Muscle of leg (tissue), 11 donors: ENCODE results near the gene SIRT3. TPM values are rescaled to one million over a fixed set of nuclear protein-coding genes. Genes with fewer than 3 reads are reported as not detected.
"Not testable (repeated sequence)": the region's sequence is repeated elsewhere in the genome, so short reads cannot be mapped to it uniquely, and the experiment has no call there.

Experiments
- DNase-seq: peaks from one replicate; pipeline ENCODE4 v3.0.0; 2013
- H3K27ac ChIP-seq: one replicate; pipeline ENCODE4 v1.5.1; 2013; ENCODE audit warnings: mild to moderate bottlenecking, low read length, control low read depth
- H3K27me3 ChIP-seq: one replicate; pipeline ENCODE4 v1.6.1; 2013; ENCODE audit warnings: low read length; ENCODE audit not compliant: control insufficient read depth, insufficient read depth
- H3K36me3 ChIP-seq: one replicate; pipeline ENCODE4 v1.6.1; 2013; ENCODE audit warnings: low read length; ENCODE audit not compliant: control insufficient read depth, insufficient read depth
- H3K4me1 ChIP-seq: one replicate; pipeline ENCODE4 v1.6.1; 2013; ENCODE audit warnings: low read length; ENCODE audit not compliant: control insufficient read depth, insufficient read depth
- H3K4me3 ChIP-seq: one replicate; pipeline ENCODE4 v1.5.1; 2013; ENCODE audit warnings: low read length, control low read depth
- H3K9me3 ChIP-seq: replicated peaks from 2 replicates; pipeline ENCODE4 v1.6.1; 2013; ENCODE audit warnings: low read depth, low read length; ENCODE audit not compliant: control insufficient read depth
- WGBS: methylation state at CpG from one replicate; pipeline ENCODE4 v1.1.5; 2013; ENCODE audit warnings: missing lambda C conversion rate; ENCODE audit not compliant: insufficient coverage; 5-methylcytosine and 5-hydroxymethylcytosine counted together
- polyA plus RNA-seq, 8 donors: library from polyadenylated mRNA; unstranded; fragments of 120-200 nt; gene quantifications; one replicate each; pipeline versions ENCODE4 v1.2.1 to v1.2.3, GENCODE V29; 2013; ENCODE audit warnings: inconsistent platforms in 1 of 8, low replicate concordance in 1 of 8; ENCODE audit not compliant: insufficient read length in 8 of 8, insufficient read depth in 1 of 8
- total RNA-seq: library from RNA; stranded (reverse); fragments of 120-200 nt; gene quantifications from one replicate; pipeline ENCODE4 v1.2.4, GENCODE V29; 2013

Gene SIRT3
- total and polyA plus RNA-seq, 9 donors, result 13.7 to 27.1 (median 23.8) TPM

GRCh38 chr11:227824-228379 is 8.2 kb downstream of the SIRT3 start:
- H3K27me3 ChIP-seq, result no peaks in the 10 kb centered on the region
- no peak for DNase-seq
- no peaks in the 10 kb centered on the region for H3K9me3 ChIP-seq
- WGBS, result 85% methylated on average over 2 of the region's 6 CpGs
- H3K36me3 ChIP-seq, result peaks cover 25% of the 10 kb centered on the region
- no peak overlapping the region for H3K27ac ChIP-seq
- H3K4me1 ChIP-seq, result no peaks in the 10 kb centered on the region
- no peak overlapping the region for H3K4me3 ChIP-seq

- no peak overlapping the region for H3K27ac ChIP-seq
Observed at GRCh38 chr11:225734-226453, 10.2 kb downstream of the SIRT3 start.

GRCh38 chr11:224424-224823 is 11.7 kb downstream of the SIRT3 start:
- no peak for DNase-seq
- Histone ChIP-seq H3K4me3 (no peak overlapping the region), H3K36me3 (peaks cover 25% of the 10 kb centered on the region), H3K27ac (no peak overlapping the region), H3K9me3 (no peaks in the 10 kb centered on the region), H3K27me3 (no peaks in the 10 kb centered on the region), H3K4me1 (no peaks in the 10 kb centered on the region)
- 76% methylated on average over 5 of the region's 7 CpGs for WGBS

More at GRCh38 chr11:225734-226453, 10.2 kb downstream of the SIRT3 start:
- H3K36me3 ChIP-seq, result peaks cover 31% of the 10 kb centered on the region
- H3K27me3 ChIP-seq, result no peaks in the 10 kb centered on the region
- no peaks in the 10 kb centered on the region for H3K4me1 ChIP-seq
- no peaks in the 10 kb centered on the region for H3K9me3 ChIP-seq
- H3K4me3 ChIP-seq, result no peak overlapping the region
- DNase-seq, result no peak
- 91% methylated on average over 10 of the region's 10 CpGs for WGBS

GRCh38 chr11:223884-224283 is 12.3 kb downstream of the SIRT3 start:
- no peak for DNase-seq

GRCh38 chr11:223026-223789 is 12.9 kb downstream of the SIRT3 start:
- Histone ChIP-seq H3K4me1 (no peaks in the 10 kb centered on the region), H3K27ac (no peak overlapping the region), H3K4me3 (no peak overlapping the region), H3K27me3 (no peaks in the 10 kb centered on the region), H3K9me3 (no peaks in the 10 kb centered on the region), H3K36me3 (peaks cover 30% of the 10 kb centered on the region)
- 81% methylated on average over 15 of the region's 16 CpGs for WGBS
- DNase-seq, result no peak

More at GRCh38 chr11:223884-224283, 12.3 kb downstream of the SIRT3 start:
- Histone ChIP-seq H3K4me1 (no peaks in the 10 kb centered on the region), H3K27ac (no peak overlapping the region), H3K27me3 (no peaks in the 10 kb centered on the region), H3K36me3 (peaks cover 27% of the 10 kb centered on the region), H3K9me3 (no peaks in the 10 kb centered on the region), H3K4me3 (no peak overlapping the region)
- 89% methylated on average over 5 of the region's 9 CpGs for WGBS

- no peaks in the 10 kb centered on the region for H3K9me3 ChIP-seq
- no peaks in the 10 kb centered on the region for H3K27me3 ChIP-seq
- no peaks in the 10 kb centered on the region for H3K4me1 ChIP-seq
- WGBS, result 94% methylated on average over 14 of the region's 14 CpGs
- peaks cover 30% of the 10 kb centered on the region for H3K36me3 ChIP-seq
- no peak overlapping the region for H3K27ac ChIP-seq
- no peak for DNase-seq
- no peak overlapping the region for H3K4me3 ChIP-seq
Observed at GRCh38 chr11:221998-222789, 13.9 kb downstream of the SIRT3 start.

- Histone ChIP-seq H3K9me3 (no peaks in the 10 kb centered on the region), H3K27ac (no peak overlapping the region), H3K4me1 (no peaks in the 10 kb centered on the region), H3K27me3 (no peaks in the 10 kb centered on the region), H3K4me3 (no peak overlapping the region), H3K36me3 (peaks cover 32% of the 10 kb centered on the region)
- DNase-seq, result no peak
- WGBS, result 88% methylated on average over 4 of the region's 7 CpGs
Observed at GRCh38 chr11:221539-221938, 14.6 kb downstream of the SIRT3 start.

GRCh38 chr11:220641-221215 is 15.4 kb downstream of the SIRT3 start:
- peaks cover 36% of the 10 kb centered on the region for H3K36me3 ChIP-seq
- not testable (repeated sequence) for H3K4me1 ChIP-seq, H3K27ac ChIP-seq, H3K27me3 ChIP-seq, DNase-seq, H3K9me3 ChIP-seq, H3K4me3 ChIP-seq
- 80% methylated on average over 1 of the region's 3 CpGs for WGBS

GRCh38 chr11:218815-219593 is 17.1 kb downstream of the SIRT3 start:
- Histone ChIP-seq H3K27me3 (no peaks in the 10 kb centered on the region), H3K9me3 (no peaks in the 10 kb centered on the region), H3K27ac (no peak overlapping the region), H3K36me3 (peaks cover 47% of the 10 kb centered on the region), H3K4me1 (no peaks in the 10 kb centered on the region), H3K4me3 (no peak overlapping the region)
- no peak for DNase-seq
- WGBS, result 83% methylated on average over 25 of the region's 29 CpGs
